GM23338 (cell line): ENCODE data around the gene C17orf50.

ENCODE experiments used
- CTCF ChIP-seq, 2 experiments: fragments of 200-600 bp in 1 of 2; sonication (generic) in 1 of 2; conservative IDR thresholded peaks; 2 replicates each; pipeline versions ENCODE4 v1.5.1 to v1.6.1; 2016 to 2017; ENCODE audit warnings: antibody characterized with exemption in 2 of 2, low read depth in 2 of 2, mild to moderate bottlenecking in 2 of 2, moderate library complexity in 1 of 2
- EZH2 ChIP-seq: fragments of 200-600 bp; sonication (generic); IDR thresholded peaks from one replicate; pipeline ENCODE4 v1.8.0; 2017; ENCODE audit warnings: antibody characterized with exemption, mild to moderate bottlenecking, low read depth; ENCODE audit not compliant: unreplicated experiment
- POLR2AphosphoS5 ChIP-seq: IDR thresholded peaks from 2 replicates; pipeline ENCODE4 v1.6.1; 2016; ENCODE audit warnings: antibody characterized with exemption, low read depth
- REST ChIP-seq: IDR thresholded peaks from one replicate; pipeline ENCODE4 v1.6.1; 2018; ENCODE audit warnings: antibody characterized with exemption; ENCODE audit not compliant: unreplicated experiment
- STAT1 ChIP-seq: IDR thresholded peaks from one replicate; pipeline ENCODE4 v1.6.1; 2016; ENCODE audit warnings: antibody characterized with exemption; ENCODE audit not compliant: unreplicated experiment

- TF ChIP-seq EZH2 (no peak), POLR2AphosphoS5 (peak; percentile 50; the same call in 1 of the 2 replicates), CTCF (conservative IDR thresholded peaks at IDR 0.05; ENCODE audit: low read depth in 2 of 2) (no peak), STAT1 (no peak), REST (no peak)
These were observed 29.3 kb upstream of the C17orf50 start, which contains the start of gene RASL10B for GRCh38 chr17:35731239-35731916.
